Ovary (tissue), 3 donors: ENCODE measurements around the gene ATAD3B.
"Not testable (repeated sequence)": the region's sequence is repeated elsewhere in the genome, so short reads cannot be mapped to it uniquely, and the experiment has no call there.

Experiments used
- CTCF ChIP-seq, 3 donors: fragments of 450-650 bp in 2 of 3; fragments of 200-600 bp in 1 of 3; IDR thresholded peaks; one replicate each; pipeline versions ENCODE4 v1.5.1 to v1.8.0; 2016 to 2022; ENCODE audit warnings: antibody characterized with exemption in 3 of 3, mild to moderate bottlenecking in 1 of 3
- EP300 ChIP-seq: sonication (generic); formaldehyde crosslinking; IDR thresholded peaks from one replicate; pipeline ENCODE4 v1.6.1; 2017; ENCODE audit warnings: antibody characterized with exemption
- POLR2A ChIP-seq: fragments of 450-650 bp; IDR thresholded peaks from one replicate; pipeline ENCODE4 v1.6.1; 2017; ENCODE audit warnings: antibody characterized with exemption, mild to moderate bottlenecking, moderate library complexity
- donor health status: DM: no; HTN: no; CAD: no.

GRCh38 chr1:1455934-1456333, 15.6 kb upstream of the ATAD3B start:
- TF ChIP-seq POLR2A; EP300; CTCF (IDR thresholded peaks at IDR 0.05): not testable (repeated sequence)
